ENCODE data around the gene REV3L.

REV3L gene

DNA sequence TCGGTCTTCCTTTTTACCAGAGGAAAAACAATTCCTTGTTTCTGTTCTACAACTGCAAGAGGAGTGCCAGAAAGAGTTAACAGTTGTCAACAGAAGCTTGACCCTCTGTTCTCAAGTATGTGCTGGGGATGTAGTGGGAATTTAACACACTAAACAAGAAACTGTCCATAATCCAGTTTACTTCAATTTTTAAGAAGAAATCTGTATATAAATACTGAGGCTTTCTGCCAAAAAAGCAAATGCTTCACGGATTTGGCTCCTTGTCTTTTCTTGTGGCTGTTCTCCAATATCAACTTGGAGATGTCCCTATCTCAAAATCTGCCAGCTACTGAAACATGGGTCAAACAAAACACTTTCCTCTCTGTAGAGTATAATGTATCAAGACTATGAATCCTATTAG, 26.8 kb downstream of the REV3L start:
- no peak for TF ChIP-seq SPI1 (IDR thresholded peaks at IDR 0.05; ENCODE audit: borderline replicate concordance, low read depth)
- no peak for TF ChIP-seq POLR2AphosphoS5 (IDR thresholded peaks at IDR 0.05; ENCODE audit: low read depth)
- no peak for TF ChIP-seq CTCF (IDR thresholded peaks at IDR 0.05; ENCODE audit: insufficient read depth, low read length)
- TF ChIP-seq GABPA (IDR thresholded peaks at IDR 0.05; ENCODE audit: low read depth) = no peak
- no peak for TF ChIP-seq REST (IDR thresholded peaks at IDR 0.05; ENCODE audit: insufficient replicate concordance, low read depth)
- DNase-seq (ENCODE audit: low read depth in 1 of 2, low spot score in 1 of 2) = no peak
- no peaks in the 10 kb centered on the region for H3K27me3 ChIP-seq (ENCODE audit: insufficient read depth, poor library complexity, severe bottlenecking)
- H3K4me3 ChIP-seq (replicated peaks; ENCODE audit: insufficient read depth, low read length) = no peak overlapping the region
- H3K27ac ChIP-seq (replicated peaks) = no peak overlapping the region

- H3K27me3 ChIP-seq (ENCODE audit: insufficient read depth, poor library complexity, severe bottlenecking) = no peaks in the 10 kb centered on the region
- H3K27ac ChIP-seq (replicated peaks) = no peak overlapping the region
- no peak for DNase-seq (ENCODE audit: low read depth in 1 of 2, low spot score in 1 of 2)
- TF ChIP-seq SPI1 (IDR thresholded peaks at IDR 0.05; ENCODE audit: borderline replicate concordance, low read depth) (no peak), GABPA (IDR thresholded peaks at IDR 0.05; ENCODE audit: low read depth) (no peak), REST (IDR thresholded peaks at IDR 0.05; ENCODE audit: insufficient replicate concordance, low read depth) (no peak), POLR2AphosphoS5 (IDR thresholded peaks at IDR 0.05; ENCODE audit: low read depth) (no peak), CTCF (IDR thresholded peaks at IDR 0.05; ENCODE audit: insufficient read depth, low read length) (no peak)
- no peak overlapping the region for H3K4me3 ChIP-seq (replicated peaks; ENCODE audit: insufficient read depth, low read length)
Observed at GRCh38 chr6:111450636-111451035, 32.4 kb downstream of the REV3L start.

DNA sequence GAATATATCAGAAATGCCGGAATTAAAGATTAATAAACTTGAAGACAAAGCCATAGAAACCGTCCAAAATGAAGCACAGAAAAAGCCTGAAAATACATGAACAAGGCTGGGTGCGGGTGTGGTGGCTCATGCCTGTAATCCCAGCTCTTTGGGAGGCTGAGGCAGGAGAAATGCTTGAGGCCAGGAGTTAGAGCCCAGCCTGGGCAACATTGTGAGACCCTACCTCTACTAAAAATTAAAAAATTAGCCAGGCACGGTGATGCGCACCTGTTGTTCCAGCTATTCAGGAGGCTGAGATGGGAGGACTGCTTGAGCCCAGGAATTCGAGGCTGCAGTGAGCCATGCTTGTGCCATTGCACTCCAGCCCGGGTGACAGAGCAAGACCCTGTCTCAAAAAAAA, 32.9 kb downstream of the REV3L start:
- H3K4me3 ChIP-seq (replicated peaks; ENCODE audit: insufficient read depth, low read length) = no peak overlapping the region
- H3K27ac ChIP-seq (replicated peaks) = no peak overlapping the region
- no peaks in the 10 kb centered on the region for H3K27me3 ChIP-seq (ENCODE audit: insufficient read depth, poor library complexity, severe bottlenecking)
- TF ChIP-seq POLR2AphosphoS5 (IDR thresholded peaks at IDR 0.05; ENCODE audit: low read depth) (no peak), SPI1 (IDR thresholded peaks at IDR 0.05; ENCODE audit: borderline replicate concordance, low read depth) (no peak), CTCF (IDR thresholded peaks at IDR 0.05; ENCODE audit: insufficient read depth, low read length) (no peak), REST (IDR thresholded peaks at IDR 0.05; ENCODE audit: insufficient replicate concordance, low read depth) (no peak), GABPA (IDR thresholded peaks at IDR 0.05; ENCODE audit: low read depth) (no peak)
- no peak for DNase-seq (ENCODE audit: low read depth in 1 of 2, low spot score in 1 of 2)

All from HL-60 (cell line).